ENCODE results near the gene PPP2R3B. TPM values are rescaled to one million over a fixed set of nuclear protein-coding genes. Genes with fewer than 3 reads are reported as not detected.

PPP2R3B gene
- total and polyA plus RNA-seq, 2 of the 13 experiments (the other 11 are each of a cell fraction or from before 2014, with no cell fraction given), result 17.0 to 21.4 TPM

- no peaks in the 10 kb centered on the region for H3K36me3 ChIP-seq (replicated peaks in 1 of 2; ENCODE audit: control insufficient read depth in 1 of 2, insufficient read depth in 2 of 2, low read length in 2 of 2)
- WGBS (ENCODE audit: low lambda C conversion rate), result 45% methylated on average over 38 of the region's 40 CpGs
- no peak overlapping the region for H3K4me3 ChIP-seq (replicated peaks in 1 of 3; ENCODE audit: insufficient read depth in 1 of 3, low read depth in 2 of 3, low read length in 3 of 3)
- in situ Hi-C loops (cut with HindIII; ENCODE audit: extremely low pct_ligation_motif_present, low pct_unique_long_range_greater_than_20kb), result no loop called here
- H3K27ac ChIP-seq (ENCODE audit: extremely low read length, insufficient read depth, low read length), result no peak overlapping the region
- no TSS peak for BruUV-seq (replicated peaks)
- ChIA-PET CTCF (ENCODE audit: low intra/inter-chr PET ratio, low total read pairs) (no interaction called here), POLR2A (no interaction called here)
- no peak overlapping the region for H2AFZ ChIP-seq (ENCODE audit: low read length)
- H3K4me1 ChIP-seq (ENCODE audit: insufficient read depth, low read length), result no peaks in the 10 kb centered on the region
- TF ChIP-seq PPARG (CRISPR knock-in tag; conservative IDR thresholded peaks at IDR 0.05), result no peak
- TF ChIP-seq TBP (CRISPR knock-in tag; IDR thresholded peaks at IDR 0.05), result no peak
- no peak for TF ChIP-seq ZNF281 (CRISPR knock-in tag; IDR thresholded peaks at IDR 0.05; ENCODE audit: borderline replicate concordance)
- TF ChIP-seq, protein P1, sequence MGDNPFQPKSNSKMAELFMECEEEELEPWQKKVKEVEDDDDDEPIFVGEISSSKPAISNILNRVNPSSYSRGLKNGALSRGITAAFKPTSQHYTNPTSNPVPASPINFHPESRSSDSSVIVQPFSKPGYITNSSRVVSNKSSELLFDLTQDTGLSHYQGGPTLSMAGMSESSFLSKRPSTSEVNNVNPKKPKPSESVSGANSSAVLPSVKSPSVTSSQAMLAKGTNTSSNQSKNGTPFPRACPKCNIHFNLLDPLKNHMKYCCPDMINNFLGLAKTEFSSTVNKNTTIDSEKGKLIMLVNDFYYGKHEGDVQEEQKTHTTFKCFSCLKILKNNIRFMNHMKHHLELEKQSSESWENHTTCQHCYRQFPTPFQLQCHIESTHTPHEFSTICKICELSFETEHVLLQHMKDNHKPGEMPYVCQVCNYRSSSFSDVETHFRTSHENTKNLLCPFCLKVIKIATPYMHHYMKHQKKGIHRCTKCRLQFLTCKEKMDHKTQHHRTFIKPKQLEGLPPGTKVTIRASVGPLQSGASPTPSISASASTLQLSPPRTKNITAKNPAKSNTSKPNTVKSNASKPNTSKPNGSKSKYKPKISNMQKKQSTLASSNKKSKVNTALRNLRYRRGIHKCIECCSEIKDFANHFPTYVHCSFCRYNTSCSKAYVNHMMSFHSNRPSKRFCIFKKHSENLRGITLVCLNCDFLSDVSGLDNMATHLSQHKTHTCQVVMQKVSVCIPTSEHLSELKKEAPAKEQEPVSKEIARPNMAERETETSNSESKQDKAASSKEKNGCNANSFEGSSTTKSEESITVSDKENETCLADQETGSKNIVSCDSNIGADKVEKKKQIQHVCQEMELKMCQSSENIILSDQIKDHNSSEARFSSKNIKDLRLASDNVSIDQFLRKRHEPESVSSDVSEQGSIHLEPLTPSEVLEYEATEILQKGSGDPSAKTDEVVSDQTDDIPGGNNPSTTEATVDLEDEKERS (CRISPR knock-in tag; IDR thresholded peaks at IDR 0.05), result no peak
- no peak for TF ChIP-seq KLF16 (CRISPR knock-in tag; IDR thresholded peaks at IDR 0.05)
- TF ChIP-seq ZNF790 (CRISPR knock-in tag; IDR thresholded peaks at IDR 0.05; ENCODE audit: borderline replicate concordance), result no peak
- TF ChIP-seq ZNF446 (CRISPR knock-in tag; IDR thresholded peaks at IDR 0.05), result no peak
- TF ChIP-seq ZNF124 (CRISPR knock-in tag; IDR thresholded peaks at IDR 0.05), result no peak
- TF ChIP-seq ZBTB42 (CRISPR knock-in tag; IDR thresholded peaks at IDR 0.05), result no peak
- no peak for ATAC-seq
- no peak overlapping the region for H3K4me2 ChIP-seq (ENCODE audit: low read depth, low read length)
- no peak for DNase-seq (ENCODE audit: low spot score)
- no peaks in the 10 kb centered on the region for H4K20me1 ChIP-seq (ENCODE audit: insufficient read depth, low read length)
- H3K9ac ChIP-seq (ENCODE audit: insufficient read depth, low read depth, low read length), result no peak overlapping the region
- FAIRE-seq, result no peak
- no peaks in the 10 kb centered on the region for H3K9me3 ChIP-seq (ENCODE audit: low read length)
- intact Hi-C loops (cut with micrococcal nuclease; ENCODE audit: unreplicated experiment), result no loop called here
- no peaks in the 10 kb centered on the region for H3K79me2 ChIP-seq (ENCODE audit: insufficient read depth, low read length)
- peaks cover 0 to 1% of the 10 kb centered on the region in 2 experiments; a peak in 2 of 5 replicates for H3K27me3 ChIP-seq (ENCODE audit: control insufficient read depth in 1 of 2, insufficient read depth in 2 of 2, low read length in 2 of 2)
Measured at GRCh38 chrX:421646-422391, 35.1 kb upstream of the PPP2R3B start.

All from HepG2 (cell line).